GM12878 (cell line): ENCODE data around the gene RNF25. TPM values are rescaled to one million over a fixed set of nuclear protein-coding genes. Genes with fewer than 3 reads are reported as not detected.

Experiments
- ATF2 ChIP-seq: IDR thresholded peaks from 2 replicates; pipeline ENCODE4 v1.6.1; 2012; ENCODE audit warnings: low read length, inconsistent platforms
- ATF7 ChIP-seq: fragments of 450-650 bp; IDR thresholded peaks from 2 replicates; pipeline ENCODE4 v1.6.1; 2016; ENCODE audit warnings: low read depth, mild to moderate bottlenecking
- BMI1 ChIP-seq: fragments of 450-650 bp; IDR thresholded peaks from 2 replicates; pipeline ENCODE4 v1.6.1; 2016; ENCODE audit warnings: mild to moderate bottlenecking, moderate library complexity, borderline replicate concordance
- CHD2 ChIP-seq: IDR thresholded peaks from 2 replicates; pipeline ENCODE4 v1.6.1; 2011; ENCODE audit warnings: low read depth, low read length, improper control_type of control experiment, borderline replicate concordance
- DPF2 ChIP-seq: fragments of 450-650 bp; IDR thresholded peaks from 2 replicates; pipeline ENCODE4 v1.6.1; 2017; ENCODE audit warnings: mild to moderate bottlenecking
- HDAC2 ChIP-seq: fragments of 200-600 bp; sonication (generic); IDR thresholded peaks from 2 replicates; pipeline ENCODE4 v1.6.1; 2017
- IRF4 ChIP-seq: IDR thresholded peaks from 2 replicates; pipeline ENCODE4 v1.6.1; 2011; ENCODE audit warnings: low read depth, low read length
- KLF5 ChIP-seq: fragments of 450-650 bp; IDR thresholded peaks from 2 replicates; pipeline ENCODE4 v1.6.1; 2014; ENCODE audit warnings: mild to moderate bottlenecking; ENCODE audit not compliant: partially characterized antibody
- MAX ChIP-seq: IDR thresholded peaks from 2 replicates; pipeline ENCODE4 v1.6.1; 2012; ENCODE audit warnings: low read depth, low read length, improper control_type of control experiment
- MYB ChIP-seq: fragments of 150-350 bp; IDR thresholded peaks from 2 replicates; pipeline ENCODE4 v1.6.1; 2014; ENCODE audit warnings: mild to moderate bottlenecking, low read depth, low read length, borderline replicate concordance
- PBX3 ChIP-seq: IDR thresholded peaks from 2 replicates; pipeline ENCODE4 v1.6.1; 2011; ENCODE audit warnings: mild to moderate bottlenecking, low read depth, low read length, moderate library complexity; ENCODE audit not compliant: insufficient replicate concordance
- RB1 ChIP-seq: fragments of 450-650 bp; formaldehyde crosslinking; IDR thresholded peaks from 2 replicates; pipeline ENCODE4 v1.6.1; 2017; ENCODE audit warnings: mild to moderate bottlenecking, borderline replicate concordance
- SIX5 ChIP-seq: IDR thresholded peaks from 2 replicates; pipeline ENCODE4 v1.6.1; 2011; ENCODE audit warnings: mild to moderate bottlenecking, low read depth, low read length, moderate library complexity; ENCODE audit not compliant: severe bottlenecking
- SMAD5 ChIP-seq: IDR thresholded peaks from 2 replicates; pipeline ENCODE4 v1.6.1; 2016; ENCODE audit warnings: antibody characterized with exemption, low read depth
- YY1 ChIP-seq: IDR thresholded peaks from 2 replicates; pipeline ENCODE4 v1.6.1; 2011; ENCODE audit warnings: low read depth, mild to moderate bottlenecking, low read length
- ZBTB11 ChIP-seq: fragments of 450-650 bp; formaldehyde crosslinking; IDR thresholded peaks from 2 replicates; pipeline ENCODE4 v1.5.0; 2022; ENCODE audit warnings: mild to moderate bottlenecking, missing genetic modification characterization
- ZNF592 ChIP-seq: fragments of 450-650 bp; IDR thresholded peaks from 2 replicates; pipeline ENCODE4 v1.6.1; 2017; ENCODE audit warnings: mild to moderate bottlenecking, moderate library complexity
- ZZZ3 ChIP-seq: IDR thresholded peaks from 2 replicates; pipeline ENCODE4 v1.6.1; 2011; ENCODE audit warnings: low read depth; ENCODE audit not compliant: control insufficient read depth, insufficient read length
- polyA plus RNA-seq, 11 experiments: library from polyadenylated mRNA; depleted of rRNA in 4 of 11; unstranded in 6 of 11; stranded (reverse) in 5 of 11; fragments of >200 nt; fragmentation: Nextera tagmentation in 4 of 11; fragmentation: Illumina TruSeq in 1 of 11; extraction: Ambion mirVana in 4 of 11; extraction: Trizol in 1 of 11; gene quantifications; 1 replicate in 1 of 11; 2 replicates in 10 of 11; pipeline versions ENCODE4 v1.2.1 to v1.2.3, GENCODE V29; 2011 to 2016; ENCODE audit warnings: inconsistent platforms in 2 of 11, missing spikeins in 2 of 11, low read depth in 1 of 11
- total RNA-seq, 4 experiments: library from RNA; depleted of rRNA in 3 of 4; stranded (reverse); fragments of >200 nt in 3 of 4; fragmentation: Illumina TruSeq in 1 of 4; extraction: Trizol in 1 of 4; gene quantifications; 2 replicates each; pipeline versions ENCODE4 v1.2.1 to v1.2.3, GENCODE V29; 2013 to 2021

Gene RNF25
- total and polyA plus RNA-seq, 10 of the 15 experiments (the other 5 are each of a cell fraction or from before 2014, with no cell fraction given), result 1.3 to 70.4 (median 28.4) TPM

GRCh38 chr2:218710687-218711549 lies 39.1 kb upstream of the RNF25 start, which contains the start of gene TTLL4 (continued):
- TF ChIP-seq ZNF592, result no peak
- TF ChIP-seq IRF4, result no peak
- peak; percentile 91 for TF ChIP-seq MAX
- peak; percentile 77; the same call in 1 of the 2 replicates for TF ChIP-seq BMI1
- peak; percentile 81 for TF ChIP-seq DPF2
- TF ChIP-seq SMAD5, result no peak
- no peak for TF ChIP-seq ATF2
- no peak for TF ChIP-seq MYB
- TF ChIP-seq ATF7, result no peak
- TF ChIP-seq PBX3, result peak; percentile 22
- no peak for TF ChIP-seq ZBTB11 (CRISPR knock-in tag)
- peak; percentile 55; the same call in 1 of the 2 replicates for TF ChIP-seq CHD2
- TF ChIP-seq YY1, result peak; percentile 76
- no peak for TF ChIP-seq ZZZ3
- TF ChIP-seq RB1, result peak; percentile 92
- TF ChIP-seq HDAC2, result no peak
- TF ChIP-seq SIX5, result peak; percentile 82
- peak; percentile 35 for TF ChIP-seq KLF5
